Sigmoid colon (tissue), 7 donors: ENCODE results near the gene SLC25A10. TPM values are rescaled to one million over a fixed set of nuclear protein-coding genes. Genes with fewer than 3 reads are reported as not detected.

Experiments used
- DNase-seq: peaks from one replicate; pipeline ENCODE4 v3.0.0-alpha.2; 2019
- H3K27ac ChIP-seq, 4 donors: fragments of 200-600 bp; sonication (generic); one replicate each; pipeline ENCODE4 v1.5.1; 2016 to 2019; ENCODE audit warnings: mild to moderate bottlenecking in 1 of 4
- H3K27me3 ChIP-seq, 3 donors: fragments of 200-600 bp; sonication (generic); one replicate each; pipeline ENCODE4 v1.5.1; 2019; ENCODE audit warnings: mild to moderate bottlenecking in 1 of 3
- H3K36me3 ChIP-seq, 4 donors: fragments of 200-600 bp; sonication (generic); one replicate each; pipeline ENCODE4 v1.5.1; 2016 to 2019
- H3K4me1 ChIP-seq, 4 donors: fragments of 200-600 bp; sonication (generic); one replicate each; pipeline ENCODE4 v1.5.1; 2017 to 2019
- H3K4me3 ChIP-seq, 4 donors: fragments of 200-600 bp; sonication (generic); one replicate each; pipeline ENCODE4 v1.5.1; 2017 to 2019; ENCODE audit warnings: mild to moderate bottlenecking in 2 of 4, moderate library complexity in 1 of 4
- H3K9me3 ChIP-seq, 4 donors: fragments of 200-600 bp in 3 of 4; sonication (generic) in 3 of 4; one replicate each; pipeline versions ENCODE4 v1.5.1 to v1.6.1; 2013 to 2019
- EP300 ChIP-seq, 4 donors: sonication (generic); formaldehyde crosslinking; IDR thresholded peaks; one replicate each; pipeline ENCODE4 v1.6.1; 2017; ENCODE audit warnings: antibody characterized with exemption in 4 of 4
- POLR2A ChIP-seq, 2 donors: fragments of 450-650 bp; IDR thresholded peaks; one replicate each; pipeline ENCODE4 v1.6.1; 2016; ENCODE audit warnings: antibody characterized with exemption in 2 of 2, mild to moderate bottlenecking in 2 of 2, moderate library complexity in 2 of 2
- POLR2AphosphoS5 ChIP-seq, 4 donors: sonication (generic); formaldehyde crosslinking; IDR thresholded peaks; one replicate each; pipeline ENCODE4 v1.6.1; 2017; ENCODE audit warnings: antibody characterized with exemption in 4 of 4
- WGBS, 2 donors: extraction: QIAGEN DNeasy Blood & Tissue Kit; methylation state at CpG; one replicate each; pipeline ENCODE4 v1.1.7; 2013; 5-methylcytosine and 5-hydroxymethylcytosine counted together
- intact Hi-C: fragments of 100-400 bp; cut with DNase I; formaldehyde crosslinking; loops from one replicate; pipeline ENCODE4 v1.15.1; 2023
- polyA plus RNA-seq, 3 donors: library from polyadenylated mRNA; stranded (reverse); fragments of 200-250 nt; gene quantifications; one replicate each; pipeline ENCODE4 v1.2.3, GENCODE V29; 2013
- small RNA-seq, 3 donors: library from RNA; depleted of rRNA; stranded (forward); fragments of <200 nt; gene quantifications; one replicate each; pipeline ENCODE3, GENCODE V24; 2016
- total RNA-seq, 4 donors: library from RNA; depleted of rRNA; stranded (reverse); fragments of >200 nt; gene quantifications; one replicate each; pipeline ENCODE4 v1.1.0, GENCODE V29; 2016
- TF ChIP-seq, protein P1 (sequence below), 4 experiments: fragments of 450-650 bp in 3 of 4; fragments of 200-600 bp in 1 of 4; IDR thresholded peaks; one replicate each; pipeline ENCODE4 v1.5.1; 2016 to 2019; ENCODE audit warnings: antibody characterized with exemption in 4 of 4, mild to moderate bottlenecking in 3 of 4, moderate library complexity in 2 of 4
- donor health status: healthy with polysubstance abuse.
- donor health status: Bipolar disorder and iron deficiency.
- donor health status: healthy.

Gene SLC25A10
- total and polyA plus RNA-seq, 7 donors: 0.99 to 63.2 (median 7.1) TPM

DNA sequence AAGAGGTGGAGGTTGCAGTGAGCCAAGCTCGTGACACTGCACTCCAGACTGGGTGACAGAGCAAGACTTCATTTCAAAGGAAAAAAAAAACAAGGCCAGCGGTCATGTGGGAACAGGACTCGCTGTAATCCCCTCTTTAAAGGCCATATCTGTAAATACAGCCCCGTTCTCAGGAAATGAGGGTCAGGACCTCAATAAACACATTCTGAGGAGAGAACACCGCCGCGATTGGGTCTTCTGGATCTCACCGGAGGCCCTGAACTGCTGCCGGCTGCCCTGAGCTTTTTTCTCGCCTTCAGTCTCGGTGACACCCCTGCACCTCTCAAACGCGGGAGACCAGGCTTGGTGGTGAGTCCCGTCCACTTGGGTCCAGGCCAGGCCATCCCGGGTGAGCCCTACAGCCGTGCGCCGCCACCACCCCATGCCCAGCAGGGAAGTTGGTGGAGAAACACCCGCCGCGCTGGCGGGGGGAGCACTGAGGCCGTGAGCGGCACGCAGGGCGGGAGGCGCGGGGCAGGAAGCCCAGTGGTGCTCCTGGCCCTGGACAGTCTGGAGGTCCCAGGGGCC is 28.4 kb downstream of the SLC25A10 start:
- Histone ChIP-seq H3K4me1 (peaks cover 0 to 8% (median 0%) of the 10 kb centered on the region in 4 donors), H3K9me3 (no peaks in the 10 kb centered on the region), H3K36me3 (no peaks in the 10 kb centered on the region), H3K27me3 (peaks cover 3 to 34% (median 21%) of the 10 kb centered on the region in 3 donors), H3K4me3 (no peak overlapping the region), H3K27ac (no peak overlapping the region)
- TF ChIP-seq, protein P1, sequence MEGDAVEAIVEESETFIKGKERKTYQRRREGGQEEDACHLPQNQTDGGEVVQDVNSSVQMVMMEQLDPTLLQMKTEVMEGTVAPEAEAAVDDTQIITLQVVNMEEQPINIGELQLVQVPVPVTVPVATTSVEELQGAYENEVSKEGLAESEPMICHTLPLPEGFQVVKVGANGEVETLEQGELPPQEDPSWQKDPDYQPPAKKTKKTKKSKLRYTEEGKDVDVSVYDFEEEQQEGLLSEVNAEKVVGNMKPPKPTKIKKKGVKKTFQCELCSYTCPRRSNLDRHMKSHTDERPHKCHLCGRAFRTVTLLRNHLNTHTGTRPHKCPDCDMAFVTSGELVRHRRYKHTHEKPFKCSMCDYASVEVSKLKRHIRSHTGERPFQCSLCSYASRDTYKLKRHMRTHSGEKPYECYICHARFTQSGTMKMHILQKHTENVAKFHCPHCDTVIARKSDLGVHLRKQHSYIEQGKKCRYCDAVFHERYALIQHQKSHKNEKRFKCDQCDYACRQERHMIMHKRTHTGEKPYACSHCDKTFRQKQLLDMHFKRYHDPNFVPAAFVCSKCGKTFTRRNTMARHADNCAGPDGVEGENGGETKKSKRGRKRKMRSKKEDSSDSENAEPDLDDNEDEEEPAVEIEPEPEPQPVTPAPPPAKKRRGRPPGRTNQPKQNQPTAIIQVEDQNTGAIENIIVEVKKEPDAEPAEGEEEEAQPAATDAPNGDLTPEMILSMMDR (IDR thresholded peaks at IDR 0.05): no peak
- no peak for TF ChIP-seq POLR2A (IDR thresholded peaks at IDR 0.05)
- TF ChIP-seq EP300 (IDR thresholded peaks at IDR 0.05): no peak
- no peak for TF ChIP-seq POLR2AphosphoS5 (IDR thresholded peaks at IDR 0.05)
- peak; percentile 60 for DNase-seq
- 17 to 25% methylated on average over 28 of the region's 28 CpGs for WGBS, 2 donors
- intact Hi-C loops: no loop called here

DNA sequence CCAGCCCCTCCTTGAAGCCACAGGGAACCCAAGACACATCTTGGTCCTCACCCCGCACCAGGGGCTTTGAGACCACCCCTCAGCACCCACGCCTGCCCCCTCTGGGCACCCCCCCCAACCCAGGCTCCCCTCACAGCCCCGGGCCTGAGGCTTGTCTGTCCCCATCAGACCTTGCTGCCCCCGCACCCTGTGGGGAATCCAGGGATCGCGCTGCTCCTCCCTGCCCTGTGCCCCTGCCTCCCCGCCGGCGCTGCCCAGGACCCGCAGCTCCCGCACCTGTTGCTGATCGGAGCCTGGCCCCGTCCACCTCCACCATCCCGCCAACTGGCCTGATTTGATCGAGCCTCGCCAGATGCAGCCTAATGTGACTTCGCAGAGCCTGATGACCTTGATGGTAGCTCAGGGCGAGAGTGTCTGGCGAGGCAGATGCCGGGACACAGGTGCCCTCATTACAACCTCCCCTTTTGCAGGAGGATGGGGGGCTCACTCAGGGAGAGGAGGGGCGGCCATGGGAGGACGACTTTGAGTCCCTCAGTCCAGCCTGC is 29.0 kb downstream of the SLC25A10 start:
- no peak for DNase-seq
- peaks cover 0 to 8% (median 0%) of the 10 kb centered on the region in 4 donors for H3K4me1 ChIP-seq
- no peak overlapping the region for H3K4me3 ChIP-seq
- 14 to 42% methylated on average over 22 of the region's 22 CpGs for WGBS, 2 donors
- intact Hi-C loops: no loop called here
- no peaks in the 10 kb centered on the region for H3K36me3 ChIP-seq
- no peaks in the 10 kb centered on the region for H3K9me3 ChIP-seq
- no peak for TF ChIP-seq POLR2AphosphoS5 (IDR thresholded peaks at IDR 0.05)
- TF ChIP-seq POLR2A (IDR thresholded peaks at IDR 0.05): no peak
- TF ChIP-seq EP300 (IDR thresholded peaks at IDR 0.05): no peak
- TF ChIP-seq, protein P1 (IDR thresholded peaks at IDR 0.05): no peak
- no peak overlapping the region for H3K27ac ChIP-seq
- H3K27me3 ChIP-seq: peaks cover 3 to 31% (median 21%) of the 10 kb centered on the region in 3 donors

DNA sequence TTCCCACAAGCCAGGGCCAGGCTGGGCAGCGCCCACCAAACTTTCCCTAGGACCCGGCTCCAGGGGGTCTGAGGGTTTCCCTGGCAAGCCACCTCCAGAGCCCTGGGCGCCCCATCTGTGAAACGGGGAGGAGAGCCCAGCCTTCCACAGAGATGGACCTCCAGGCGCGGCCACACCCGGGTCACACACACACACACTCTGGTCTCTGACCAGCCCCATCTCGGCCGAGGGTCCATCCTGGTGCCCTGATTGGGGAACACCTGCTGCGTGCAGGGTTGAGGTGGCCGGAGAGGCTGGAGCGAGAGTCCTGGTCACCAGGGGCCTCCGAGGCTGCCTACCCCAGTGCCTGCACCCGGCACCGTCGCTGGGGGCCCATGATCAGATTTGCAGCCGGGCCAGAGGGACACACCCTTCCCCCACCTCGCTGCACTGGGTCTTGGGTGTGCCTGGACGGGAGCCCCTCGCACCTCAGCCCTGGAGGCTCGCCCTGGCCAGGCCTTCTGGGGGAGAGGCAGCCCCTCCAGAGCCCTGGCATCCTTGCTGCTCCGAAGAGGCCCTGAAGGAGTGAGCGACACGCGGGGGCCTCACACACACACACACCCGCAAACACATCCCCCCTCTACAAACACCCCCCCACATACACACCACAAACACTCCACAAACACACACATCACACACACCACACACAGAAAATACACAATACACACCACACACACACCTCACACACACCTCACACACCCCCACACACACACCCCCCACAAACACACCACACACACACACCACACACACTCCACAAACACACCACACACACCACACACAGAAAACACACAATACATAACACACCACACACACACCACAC is 29.7 kb downstream of the SLC25A10 start:
- intact Hi-C loops: no loop called here
- TF ChIP-seq POLR2A (IDR thresholded peaks at IDR 0.05) (no peak), POLR2AphosphoS5 (IDR thresholded peaks at IDR 0.05) (no peak), EP300 (IDR thresholded peaks at IDR 0.05) (no peak)
- TF ChIP-seq, protein P1 (IDR thresholded peaks at IDR 0.05): no peak
- Histone ChIP-seq H3K4me1 (peaks cover 0 to 8% (median 0%) of the 10 kb centered on the region in 4 donors), H3K36me3 (no peaks in the 10 kb centered on the region), H3K27me3 (peaks cover 3 to 24% (median 21%) of the 10 kb centered on the region in 3 donors), H3K27ac (no peak overlapping the region), H3K4me3 (no peak overlapping the region), H3K9me3 (no peaks in the 10 kb centered on the region)
- DNase-seq: peak; percentile 61
- 22 to 59% methylated on average over 26 of the region's 26 CpGs for WGBS, 2 donors

Small RNAs within 50 kb of the gene (small RNA-seq; reads per million reads assigned to genes)
- 0.06 to 0.22 (median 0.15) reads per million in 3 donors for gene MIR6786

Other genes starting within 250 kb of the SLC25A10 start
- 1,000 to 10,000 TPM; 1,038 to 2,003 (median 1,212) TPM for gene ACTG1, start 199.5 kb upstream of the SLC25A10 start, total RNA-seq
- 1,000 to 10,000 TPM; 2,538 to 4,527 (median 2,852) TPM for gene ACTG1, start 199.5 kb upstream of the SLC25A10 start, polyA plus RNA-seq
- 1 to 10 TPM in 1 of 4 donors, under 1 TPM in 2, not detected in 1; 0.33 to 1.1 (median 0.95) TPM for gene FSCN2, start 183.9 kb upstream of the SLC25A10 start, total RNA-seq
- 1 to 10 TPM in 1 of 3 donors, not detected in 2; 2.3 TPM for gene FSCN2, start 183.9 kb upstream of the SLC25A10 start, polyA plus RNA-seq
- gene FAAP100, start 159.9 kb upstream of the SLC25A10 start, total RNA-seq: 10 to 100 TPM in 3 of 4 donors, 1 to 10 TPM in 1; 9.6 to 24.1 (median 14.6) TPM
- 10 to 100 TPM in 2 of 3 donors, 1 to 10 TPM in 1; 6.6 to 27.2 (median 10.9) TPM for gene FAAP100, start 159.9 kb upstream of the SLC25A10 start, polyA plus RNA-seq
- gene NPLOC4, start 75.2 kb upstream of the SLC25A10 start, total RNA-seq: 10 to 100 TPM; 47.1 to 59.7 (median 52.6) TPM
- 10 to 100 TPM; 19.8 to 52.7 (median 34.9) TPM for gene NPLOC4, start 75.2 kb upstream of the SLC25A10 start, polyA plus RNA-seq
- gene TSPAN10, start 75.1 kb upstream of the SLC25A10 start, total RNA-seq: 1 to 10 TPM in 1 of 4 donors, under 1 TPM in 3; 0.36 to 1.7 (median 0.67) TPM
- gene TSPAN10, start 75.1 kb upstream of the SLC25A10 start, polyA plus RNA-seq: under 1 TPM; 0.46 to 0.76 (median 0.60) TPM
- 1 to 10 TPM in 1 of 4 donors, not detected in 3; 3.7 TPM for gene PDE6G, start 55.7 kb upstream of the SLC25A10 start, total RNA-seq
- 1 to 10 TPM in 2 of 3 donors, not detected in 1; 2.3 to 4.4 TPM for gene PDE6G, start 55.7 kb upstream of the SLC25A10 start, polyA plus RNA-seq
- gene OXLD1, start 45.7 kb upstream of the SLC25A10 start, total RNA-seq: 10 to 100 TPM; 14.4 to 36.2 (median 26.8) TPM
- gene OXLD1, start 45.7 kb upstream of the SLC25A10 start, polyA plus RNA-seq: 10 to 100 TPM; 40.8 to 57.5 (median 54.1) TPM
- gene CCDC137, start 45.5 kb upstream of the SLC25A10 start, total RNA-seq: 10 to 100 TPM in 1 of 4 donors, 1 to 10 TPM in 3; 5.5 to 10.7 (median 9.0) TPM
- gene CCDC137, start 45.5 kb upstream of the SLC25A10 start, polyA plus RNA-seq: 10 to 100 TPM in 2 of 3 donors, 1 to 10 TPM in 1; 9.0 to 31.1 (median 13.4) TPM
- 10 to 100 TPM; 27.7 to 51.7 (median 47.7) TPM for gene ARL16, start 28.5 kb upstream of the SLC25A10 start, total RNA-seq
- 10 to 100 TPM; 24.5 to 42.3 (median 36.6) TPM for gene ARL16, start 28.5 kb upstream of the SLC25A10 start, polyA plus RNA-seq
- gene HGS, start 28.3 kb upstream of the SLC25A10 start, total RNA-seq: 100 to 1,000 TPM in 1 of 4 donors, 10 to 100 TPM in 3; 36.7 to 143 (median 42.5) TPM
- gene HGS, start 28.3 kb upstream of the SLC25A10 start, polyA plus RNA-seq: 100 to 1,000 TPM in 1 of 3 donors, 10 to 100 TPM in 2; 52.9 to 111 (median 87.7) TPM
- 10 to 100 TPM; 31.0 to 56.4 (median 39.5) TPM for gene MRPL12, start 8.9 kb upstream of the SLC25A10 start, total RNA-seq
- 100 to 1,000 TPM; 204 to 258 (median 237) TPM for gene MRPL12, start 8.9 kb upstream of the SLC25A10 start, polyA plus RNA-seq
- gene GCGR, start 91.9 kb downstream of the SLC25A10 start, total RNA-seq: 1 to 10 TPM in 2 of 4 donors, under 1 TPM in 2; 0.27 to 1.4 (median 0.72) TPM
- gene GCGR, start 91.9 kb downstream of the SLC25A10 start, polyA plus RNA-seq: under 1 TPM in 1 of 3 donors, not detected in 2; 0.96 TPM
- 100 to 1,000 TPM; 116 to 129 (median 122) TPM for gene MCRIP1, start 121.0 kb downstream of the SLC25A10 start, total RNA-seq
- gene MCRIP1, start 121.0 kb downstream of the SLC25A10 start, polyA plus RNA-seq: 10 to 100 TPM; 37.0 to 82.9 (median 78.0) TPM
- not detected for gene PPP1R27, start 122.8 kb downstream of the SLC25A10 start, total RNA-seq
- gene PPP1R27, start 122.8 kb downstream of the SLC25A10 start, polyA plus RNA-seq: under 1 TPM in 1 of 3 donors, not detected in 2; 0.50 TPM
- 100 to 1,000 TPM; 201 to 338 (median 268) TPM for gene P4HB, start 148.3 kb downstream of the SLC25A10 start, total RNA-seq
- 100 to 1,000 TPM; 153 to 750 (median 227) TPM for gene P4HB, start 148.3 kb downstream of the SLC25A10 start, polyA plus RNA-seq
- gene ARHGDIA, start 159.1 kb downstream of the SLC25A10 start, total RNA-seq: 10 to 100 TPM; 67.0 to 99.5 (median 74.1) TPM
- gene ARHGDIA, start 159.1 kb downstream of the SLC25A10 start, polyA plus RNA-seq: 100 to 1,000 TPM; 252 to 452 (median 385) TPM
- 10 to 100 TPM; 39.2 to 44.0 (median 42.6) TPM for gene ALYREF, start 179.3 kb downstream of the SLC25A10 start, total RNA-seq
- 10 to 100 TPM; 30.6 to 91.4 (median 35.4) TPM for gene ALYREF, start 179.3 kb downstream of the SLC25A10 start, polyA plus RNA-seq
- 100 to 1,000 TPM in 3 of 4 donors, 10 to 100 TPM in 1; 93.3 to 185 (median 158) TPM for gene ANAPC11, start 179.4 kb downstream of the SLC25A10 start, total RNA-seq
- 100 to 1,000 TPM; 198 to 203 (median 202) TPM for gene ANAPC11, start 179.4 kb downstream of the SLC25A10 start, polyA plus RNA-seq
- gene NPB, start 190.0 kb downstream of the SLC25A10 start, total RNA-seq: 1 to 10 TPM in 1 of 4 donors, under 1 TPM in 2, not detected in 1; 0.27 to 1.8 (median 0.71) TPM
- under 1 TPM in 1 of 3 donors, not detected in 2; 0.87 TPM for gene NPB, start 190.0 kb downstream of the SLC25A10 start, polyA plus RNA-seq
- 10 to 100 TPM; 11.4 to 24.6 (median 19.3) TPM for gene PCYT2, start 199.1 kb downstream of the SLC25A10 start, total RNA-seq
- gene PCYT2, start 199.1 kb downstream of the SLC25A10 start, polyA plus RNA-seq: 10 to 100 TPM; 21.6 to 86.4 (median 40.7) TPM
- 10 to 100 TPM; 11.4 to 31.6 (median 14.1) TPM for gene SIRT7, start 205.9 kb downstream of the SLC25A10 start, total RNA-seq
- 10 to 100 TPM; 28.8 to 62.2 (median 39.1) TPM for gene SIRT7, start 205.9 kb downstream of the SLC25A10 start, polyA plus RNA-seq
- 10 to 100 TPM; 16.4 to 21.9 (median 17.0) TPM for gene MAFG, start 215.5 kb downstream of the SLC25A10 start, total RNA-seq
- gene MAFG, start 215.5 kb downstream of the SLC25A10 start, polyA plus RNA-seq: 10 to 100 TPM in 1 of 3 donors, 1 to 10 TPM in 2; 8.8 to 21.9 (median 9.0) TPM
- gene PYCR1, start 225.0 kb downstream of the SLC25A10 start, total RNA-seq: 1 to 10 TPM; 1.1 to 9.1 (median 2.8) TPM
- 10 to 100 TPM; 34.2 to 64.9 (median 49.7) TPM for gene PYCR1, start 225.0 kb downstream of the SLC25A10 start, polyA plus RNA-seq
- not detected for gene MYADML2, start 234.9 kb downstream of the SLC25A10 start, total RNA-seq
- not detected for gene MYADML2, start 234.9 kb downstream of the SLC25A10 start, polyA plus RNA-seq
- not detected for gene NOTUM, start 248.9 kb downstream of the SLC25A10 start, total RNA-seq
- gene NOTUM, start 248.9 kb downstream of the SLC25A10 start, polyA plus RNA-seq: under 1 TPM in 1 of 3 donors, not detected in 2; 0.22 TPM